NK-92 (cell line): ENCODE data around the gene B3GNT5.

Experiments used
- DNase-seq: peaks from one replicate; lab custom pipeline; 2025; ENCODE audit not compliant: unreplicated experiment; lab: John Stamatoyannopoulos, UW

The B3GNT5 gene

DNA sequence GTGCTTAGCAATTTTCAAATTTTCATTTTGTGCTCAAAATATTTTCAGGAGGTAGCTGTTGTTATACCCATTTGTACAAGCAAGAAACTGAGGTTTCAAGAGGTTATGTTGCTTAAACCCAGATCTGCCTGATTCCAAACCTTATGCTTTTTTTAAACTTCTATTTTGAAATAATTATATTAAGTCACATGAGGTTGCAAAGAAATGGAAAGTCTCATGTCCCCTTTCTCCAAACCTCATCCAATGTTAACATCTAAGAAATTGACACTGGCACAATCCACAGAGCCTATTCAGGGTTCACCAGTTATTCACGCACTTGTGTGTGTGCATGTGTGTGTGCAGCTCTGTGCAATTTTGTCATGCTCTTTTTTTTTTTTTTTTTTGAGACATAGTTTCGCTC lies 35.1 kb downstream of the B3GNT5 start:
- DNase-seq: no peak

- no peak for DNase-seq
Observed at GRCh38 chr3:183290216-183290615, 37.2 kb downstream of the B3GNT5 start.

GRCh38 chr3:183291497-183292031 lies 38.5 kb downstream of the B3GNT5 start:
- DNase-seq: no peak

- DNase-seq: no peak
Observed at GRCh38 chr3:183293966-183294365, 40.9 kb downstream of the B3GNT5 start.

DNA sequence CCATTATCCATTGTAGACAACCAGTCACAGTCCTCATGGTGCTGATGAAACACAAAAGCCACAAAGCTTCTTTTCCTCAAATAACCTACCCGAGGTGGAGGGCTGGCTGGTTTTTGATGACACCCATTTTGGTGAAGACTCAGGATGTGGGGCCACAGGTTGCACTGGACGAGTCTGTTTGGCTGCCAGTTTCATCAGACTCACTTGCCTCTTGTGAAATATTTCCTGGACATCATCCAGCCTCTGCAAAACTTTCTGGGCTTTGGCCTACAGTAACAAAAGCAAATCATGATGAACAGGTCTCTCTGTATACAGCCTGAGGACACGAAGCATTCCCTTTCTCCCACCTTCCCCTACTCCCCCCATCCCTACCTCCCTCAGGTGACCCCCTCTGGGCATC lies 42.2 kb downstream of the B3GNT5 start:
- DNase-seq: no peak

GRCh38 chr3:183296944-183297343 lies 43.9 kb downstream of the B3GNT5 start:
- DNase-seq: no peak

- no peak for DNase-seq
Observed at GRCh38 chr3:183298701-183299153, 45.7 kb downstream of the B3GNT5 start.

GRCh38 chr3:183299976-183300375 lies 46.9 kb downstream of the B3GNT5 start:
- no peak for DNase-seq

- no peak for DNase-seq
Observed at GRCh38 chr3:183300996-183301562, 48.0 kb downstream of the B3GNT5 start.

- DNase-seq: no peak
Observed at GRCh38 chr3:183301937-183302580, 49.0 kb downstream of the B3GNT5 start.

DNA sequence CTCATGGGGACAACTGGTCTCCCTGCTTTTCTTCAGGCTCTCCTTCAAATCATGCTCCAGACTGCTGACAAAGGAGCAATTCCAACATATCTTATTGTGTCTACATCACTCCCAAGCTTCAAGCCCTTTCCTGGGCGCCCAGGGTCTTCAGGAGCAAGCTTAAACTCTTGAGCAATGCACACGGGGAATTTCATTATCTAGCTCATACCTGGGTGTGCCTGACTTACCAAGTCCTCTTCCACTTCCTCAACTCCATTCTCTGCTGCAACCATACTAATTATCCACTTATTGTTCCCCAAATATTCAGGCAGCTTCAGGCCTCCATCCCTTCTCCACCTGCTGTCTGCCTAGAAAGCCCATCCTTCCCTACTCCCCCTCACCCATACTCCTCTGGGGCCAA lies 50.6 kb downstream of the B3GNT5 start:
- no peak for DNase-seq

GRCh38 chr3:183306798-183307671 lies 54.0 kb downstream of the B3GNT5 start:
- no peak for DNase-seq

- no peak for DNase-seq
Observed at GRCh38 chr3:183307749-183308148, 54.7 kb downstream of the B3GNT5 start.

DNA sequence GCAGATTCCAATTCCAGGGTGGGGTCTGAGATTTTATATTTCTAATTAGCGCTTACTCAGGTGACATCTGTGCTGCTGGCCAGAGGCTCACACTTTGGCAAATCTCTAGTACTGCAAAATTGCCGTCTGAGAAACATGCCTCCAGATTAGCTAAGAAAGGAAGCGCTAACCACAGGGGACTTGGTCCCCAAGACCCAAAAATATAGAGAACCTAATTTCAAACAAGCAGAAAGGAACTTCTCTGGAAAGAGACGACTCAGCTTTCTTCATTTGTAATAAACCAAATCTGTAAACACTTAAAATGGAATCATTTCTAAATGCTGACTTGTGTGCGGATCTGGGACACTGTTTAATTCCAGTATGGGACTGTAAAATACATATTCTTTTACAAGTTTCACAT lies 55.7 kb downstream of the B3GNT5 start:
- DNase-seq: no peak

DNA sequence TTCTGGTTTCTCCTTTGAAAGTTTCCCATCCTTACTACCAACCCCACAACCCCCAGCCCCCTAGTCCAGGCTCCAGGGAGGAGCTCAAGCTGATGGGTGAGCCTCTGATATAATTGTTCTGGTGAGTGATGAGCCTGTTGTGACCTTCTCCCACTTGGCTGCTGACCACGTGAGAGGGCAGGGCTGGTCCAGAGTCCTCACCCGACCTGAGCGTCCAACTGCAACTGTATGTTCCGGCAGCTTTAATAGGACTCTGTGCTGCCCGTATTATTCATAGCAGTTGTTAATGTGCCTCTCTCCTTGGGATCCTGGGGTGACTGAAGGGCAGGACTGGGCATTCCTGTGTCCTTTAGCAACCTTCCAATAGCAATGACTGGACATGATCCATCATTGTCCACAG lies 56.2 kb downstream of the B3GNT5 start:
- DNase-seq: no peak

- no peak for DNase-seq
Observed at GRCh38 chr3:183310936-183311335, 57.9 kb downstream of the B3GNT5 start.

DNA sequence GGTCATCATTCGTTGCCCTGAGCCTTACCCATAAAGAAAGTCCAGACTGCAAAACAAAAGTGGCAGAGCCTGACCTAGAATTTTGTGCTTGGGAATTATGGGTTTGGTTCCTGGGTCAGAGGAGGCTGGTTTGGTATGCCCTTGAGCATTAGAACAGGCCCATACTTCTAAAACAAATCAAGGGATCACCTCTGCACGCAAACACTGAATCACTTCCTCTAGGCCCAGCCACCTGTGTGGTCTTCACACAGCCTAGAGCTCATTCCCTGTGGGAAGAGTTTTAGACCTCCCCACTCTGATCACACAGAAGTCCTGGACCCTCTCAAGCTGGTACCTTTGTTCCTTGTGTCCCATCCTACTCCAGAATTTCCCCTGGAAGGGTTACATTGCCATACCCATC lies 59.4 kb downstream of the B3GNT5 start:
- DNase-seq: no peak

DNA sequence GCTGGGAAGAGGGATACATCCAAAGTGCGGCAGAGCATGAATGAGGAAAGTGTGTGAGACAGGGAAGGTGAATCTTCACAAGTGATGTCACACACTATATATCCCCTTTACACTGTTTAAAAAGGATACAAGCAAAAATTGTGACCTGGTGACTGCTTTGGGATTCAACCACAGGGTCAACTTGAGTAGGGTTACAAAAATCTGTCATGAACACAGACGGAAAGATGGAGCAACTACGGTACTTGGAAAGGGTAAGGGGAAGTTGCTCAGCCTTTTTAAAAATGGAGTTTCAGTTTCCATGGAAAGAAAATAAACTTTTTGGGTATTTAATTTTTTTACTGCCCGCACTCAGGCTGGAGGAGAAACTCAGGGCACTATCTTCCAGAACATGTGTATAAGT lies 60.3 kb downstream of the B3GNT5 start:
- DNase-seq: no peak

DNA sequence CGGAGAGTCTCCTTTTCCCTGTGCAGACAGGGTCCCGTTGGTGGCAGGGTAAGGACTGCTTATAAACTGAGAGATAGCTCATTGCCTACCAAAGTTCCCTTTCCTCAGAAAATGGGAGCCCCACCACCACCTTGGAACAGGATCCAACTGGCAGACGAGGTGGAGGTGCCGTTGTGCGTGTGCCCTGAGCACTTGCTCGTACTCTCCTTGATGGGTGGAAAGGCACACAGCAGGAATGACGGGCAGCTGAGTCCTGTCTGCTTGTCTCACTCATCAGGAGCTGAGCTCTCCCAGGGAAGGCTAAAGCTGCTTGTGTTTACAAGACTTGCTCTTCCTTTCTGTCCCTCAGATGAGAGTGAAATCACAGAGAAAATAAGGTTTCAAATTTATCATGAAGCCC lies 60.7 kb downstream of the B3GNT5 start:
- DNase-seq: no peak

- no peak for DNase-seq
Observed at GRCh38 chr3:183315739-183316138, 62.7 kb downstream of the B3GNT5 start.

DNA sequence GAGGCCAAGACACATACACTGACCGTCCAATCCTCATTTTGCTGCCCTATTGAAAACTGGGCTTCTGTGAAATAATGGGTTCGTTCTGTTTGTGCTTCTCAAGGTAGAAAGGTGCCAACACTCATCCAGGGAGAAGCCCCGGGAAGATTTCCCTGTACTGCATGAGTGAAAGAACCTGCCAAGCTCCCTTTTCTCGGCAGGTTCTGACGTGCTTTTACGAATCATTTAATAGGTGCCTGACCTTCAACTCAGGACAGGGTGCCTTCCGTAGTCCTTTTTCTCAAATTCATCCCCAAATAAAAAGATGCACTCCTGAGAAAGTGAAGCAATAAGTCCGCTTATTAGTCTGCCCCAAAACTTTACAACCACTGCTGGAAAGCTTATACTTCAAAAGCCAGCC lies 64.2 kb downstream of the B3GNT5 start:
- no peak for DNase-seq
